Kidney (tissue), 14 donors: ENCODE data around the gene FER1L5. TPM values are rescaled to one million over a fixed set of nuclear protein-coding genes. Genes with fewer than 3 reads are reported as not detected.

Source experiments
- DNase-seq, 5 donors: peaks; one replicate each; pipeline ENCODE4 v3.0.0-alpha.2; 2013 to 2020
- FAIRE-seq: peaks from 2 replicates; lab custom pipeline; 2012; peaks lifted over from hg19 to GRCh38; lab: Jason Lieb, UNC
- H3K27ac ChIP-seq, 2 donors: one replicate each; pipeline ENCODE4 v1.7.0; 2013; ENCODE audit warnings: low read depth in 2 of 2, low read length in 2 of 2, inconsistent platforms in 1 of 2
- H3K27me3 ChIP-seq: one replicate; pipeline ENCODE4 v1.7.1; 2013; ENCODE audit warnings: low read length, inconsistent platforms; ENCODE audit not compliant: control insufficient read depth, insufficient read depth
- H3K36me3 ChIP-seq, 3 donors: one replicate each; pipeline versions ENCODE4 v1.7.0 to v1.7.1; 2013; ENCODE audit warnings: low read length in 3 of 3, control low read depth in 1 of 3, inconsistent platforms in 1 of 3; ENCODE audit not compliant: insufficient read depth in 3 of 3, control insufficient read depth in 2 of 3
- H3K4me1 ChIP-seq, 3 donors: one replicate each; pipeline versions ENCODE4 v1.7.0 to v1.7.1; 2013; ENCODE audit warnings: low read length in 3 of 3, inconsistent platforms in 1 of 3, low read depth in 1 of 3; ENCODE audit not compliant: control insufficient read depth in 2 of 3, insufficient read depth in 2 of 3
- H3K4me3 ChIP-seq, 3 donors: one replicate each; pipeline versions ENCODE4 v1.7.0 to v1.8.1; 2013; ENCODE audit warnings: low read length in 3 of 3, control low read depth in 1 of 3, inconsistent platforms in 1 of 3
- H3K9ac ChIP-seq, 3 donors: one replicate each; pipeline versions ENCODE4 v1.7.0 to v1.7.1; 2013; ENCODE audit warnings: low read length in 3 of 3, control low read depth in 1 of 3, inconsistent platforms in 1 of 3
- H3K9me3 ChIP-seq, 3 donors: one replicate each; pipeline versions ENCODE4 v1.7.0 to v1.7.1; 2013; ENCODE audit warnings: low read length in 3 of 3, control low read depth in 1 of 3, inconsistent platforms in 1 of 3; ENCODE audit not compliant: control insufficient read depth in 2 of 3, insufficient read depth in 1 of 3
- CTCF ChIP-seq: IDR thresholded peaks from 3 replicates; pipeline ENCODE4 v1.5.1; 2012; ENCODE audit warnings: mild to moderate bottlenecking, moderate library complexity, borderline replicate concordance; ENCODE audit not compliant: insufficient read depth; ENCODE audit errors: extremely low read depth
- intact Hi-C: fragments of 100-400 bp; cut with DNase I; formaldehyde crosslinking; loops from one replicate; pipeline ENCODE4 v1.11.1; 2022
- polyA plus RNA-seq: library from polyadenylated mRNA; stranded (reverse); fragments of 350-450 nt; fragmentation: Illumina TruSeq; extraction: RNeasy Lipid Tissue Mini Kit (QIAGEN cat#74804); gene quantifications from one replicate; pipeline ENCODE4 v1.2.3, GENCODE V29; 2014; ENCODE audit warnings: low read depth, low replicate concordance; ENCODE audit not compliant: insufficient read depth
- total RNA-seq: library from RNA; stranded (reverse); fragmentation: NEBNext Ultra II Directional; extraction: Animal tissue kit (Norgen Biotek cat#: 25700); gene quantifications from one replicate; pipeline ENCODE4 v1.2.1, GENCODE V29; 2021
- donor health status: control.
- donor health status: control.
- donor health status: control.
- donor health status: control.
- donor health status: control.
- donor health status: DM: yes; HTN: yes; CAD: no.
- donor health status: Normal renal cell carcinoma (clear cell type).

FER1L5 gene
- total and polyA plus RNA-seq, 2 donors from 2014 or later = 0.15 to 1.3 TPM

GRCh38 chr2:96702098-96702785, 59.7 kb downstream of the FER1L5 start:
- TF ChIP-seq CTCF = no peak
- Histone ChIP-seq H3K4me1 (no peaks in the 10 kb centered on the region), H3K4me3 (no peak overlapping the region), H3K9ac (no peak overlapping the region), H3K36me3 (peaks cover 2 to 31% (median 18%) of the 10 kb centered on the region in 3 donors), H3K27me3 (no peaks in the 10 kb centered on the region), H3K27ac (no peak overlapping the region), H3K9me3 (no peaks in the 10 kb centered on the region)
- FAIRE-seq = no peak
- no peak for DNase-seq
- intact Hi-C loops = no loop called here

- no peak overlapping the region for H3K9ac ChIP-seq
- DNase-seq (no peak), FAIRE-seq (no peak)
- H3K4me3 ChIP-seq = no peak overlapping the region
- H3K9me3 ChIP-seq = no peaks in the 10 kb centered on the region
- no peaks in the 10 kb centered on the region for H3K4me1 ChIP-seq
- no peak overlapping the region for H3K27ac ChIP-seq
- TF ChIP-seq CTCF = no peak
- intact Hi-C loops = no loop called here
- no peaks in the 10 kb centered on the region for H3K27me3 ChIP-seq
- H3K36me3 ChIP-seq = peaks cover 3 to 38% (median 28%) of the 10 kb centered on the region in 3 donors
These were observed 60.6 kb downstream of the FER1L5 start for GRCh38 chr2:96703021-96703751.

GRCh38 chr2:96710985-96711384, 68.4 kb downstream of the FER1L5 start:
- H3K4me1 ChIP-seq = no peaks in the 10 kb centered on the region
- no peaks in the 10 kb centered on the region for H3K9me3 ChIP-seq
- no peak for DNase-seq
- H3K27me3 ChIP-seq = no peaks in the 10 kb centered on the region
- H3K4me3 ChIP-seq = no peak overlapping the region
- H3K27ac ChIP-seq = no peak overlapping the region
- intact Hi-C loops = no loop called here
- FAIRE-seq = no peak
- no peak for TF ChIP-seq CTCF
- no peak overlapping the region for H3K9ac ChIP-seq
- H3K36me3 ChIP-seq = peaks cover 14 to 53% (median 49%) of the 10 kb centered on the region in 3 donors
